ENCODE results near the gene LAMA5.
A peak's percentile ranks its signal among the peaks of the same experiment; 100 is the strongest.

LAMA5 gene

DNA sequence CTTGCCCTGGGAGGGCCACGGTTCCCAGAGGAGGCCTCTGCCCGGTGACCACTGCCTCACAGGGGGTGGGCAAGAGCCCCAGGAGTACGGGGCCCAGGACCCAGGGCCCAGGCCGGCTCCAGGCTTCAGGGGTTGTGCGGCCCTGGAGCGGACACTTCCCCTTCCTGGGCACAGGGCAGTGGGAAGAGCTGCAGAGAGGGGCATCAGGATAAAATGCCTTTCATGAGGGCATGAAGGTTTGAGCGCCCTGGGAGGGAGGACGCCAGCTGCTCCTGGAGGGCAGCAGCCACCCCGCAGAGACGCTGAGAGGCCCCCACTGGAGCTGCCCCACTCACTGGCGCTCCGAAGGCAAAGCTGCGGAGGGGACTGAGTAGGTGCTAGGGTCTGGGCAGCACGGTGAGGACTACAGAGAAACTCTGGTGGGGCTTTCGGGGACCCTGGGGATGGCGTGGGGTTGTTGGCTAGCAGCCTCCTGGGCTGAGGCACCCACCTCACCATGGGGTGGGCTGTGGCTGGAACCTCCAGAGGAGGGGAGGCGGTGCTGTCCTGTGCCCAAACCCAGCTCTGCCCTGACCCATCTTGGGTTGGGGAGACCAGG is 10.4 kb downstream of the LAMA5 start:
- DNase-seq = no peak

DNA sequence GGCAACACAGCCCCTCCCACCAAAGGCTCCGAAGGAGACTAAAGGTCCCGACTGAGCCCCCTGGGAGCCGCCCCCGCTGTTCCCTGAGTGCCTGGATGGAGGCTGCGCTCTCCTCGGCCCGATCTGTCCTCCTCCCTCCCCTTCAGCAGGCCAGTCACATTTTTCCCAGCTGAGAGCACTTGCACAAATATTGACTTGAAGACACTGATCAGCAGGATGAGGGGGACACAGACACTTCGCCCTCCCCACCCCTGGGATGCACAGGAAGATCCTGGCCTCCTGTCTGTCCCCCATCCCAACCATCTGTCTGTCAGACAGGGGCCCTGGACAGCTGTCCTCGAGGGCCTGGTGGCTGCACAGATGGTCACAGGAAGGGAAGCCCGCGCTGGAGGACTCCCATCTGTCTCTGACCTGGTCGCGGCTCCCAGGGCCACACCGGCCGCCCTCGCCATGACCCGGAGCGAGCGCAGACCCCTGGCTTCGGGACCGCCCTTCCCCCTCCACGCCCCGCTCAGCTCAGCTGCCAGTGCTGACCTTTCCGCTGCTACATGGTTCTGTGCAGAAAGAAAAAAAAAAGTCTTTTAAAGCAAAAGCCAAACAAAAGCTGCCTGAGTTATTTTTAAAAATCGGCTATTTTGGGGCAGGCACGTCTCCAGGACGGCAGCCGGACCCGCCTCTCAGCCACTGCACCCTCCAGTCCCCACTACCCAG is 11.1 kb downstream of the LAMA5 start:
- peak; percentile 52 for DNase-seq

DNA sequence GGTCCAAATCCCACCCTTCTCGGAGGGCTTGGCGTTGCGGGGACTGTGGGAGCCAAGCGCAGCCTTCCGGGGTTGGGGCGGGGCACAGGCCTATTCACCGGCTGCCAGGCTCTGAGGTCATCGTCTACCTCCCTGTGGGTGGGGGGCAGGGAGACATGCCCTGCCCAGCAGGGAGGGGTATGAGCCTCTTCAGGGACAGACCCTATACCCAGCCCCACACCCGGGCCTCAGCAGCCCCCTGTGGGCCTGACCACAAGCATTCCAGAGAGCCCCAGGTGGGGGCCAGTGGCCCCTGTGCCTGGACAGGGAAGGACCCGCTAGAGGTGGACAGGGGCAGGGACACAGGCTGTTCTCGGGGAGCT is 11.6 kb downstream of the LAMA5 start:
- no peak for DNase-seq

- DNase-seq = no peak
These were observed 12.2 kb downstream of the LAMA5 start for GRCh38 chr20:62354811-62355341.

DNA sequence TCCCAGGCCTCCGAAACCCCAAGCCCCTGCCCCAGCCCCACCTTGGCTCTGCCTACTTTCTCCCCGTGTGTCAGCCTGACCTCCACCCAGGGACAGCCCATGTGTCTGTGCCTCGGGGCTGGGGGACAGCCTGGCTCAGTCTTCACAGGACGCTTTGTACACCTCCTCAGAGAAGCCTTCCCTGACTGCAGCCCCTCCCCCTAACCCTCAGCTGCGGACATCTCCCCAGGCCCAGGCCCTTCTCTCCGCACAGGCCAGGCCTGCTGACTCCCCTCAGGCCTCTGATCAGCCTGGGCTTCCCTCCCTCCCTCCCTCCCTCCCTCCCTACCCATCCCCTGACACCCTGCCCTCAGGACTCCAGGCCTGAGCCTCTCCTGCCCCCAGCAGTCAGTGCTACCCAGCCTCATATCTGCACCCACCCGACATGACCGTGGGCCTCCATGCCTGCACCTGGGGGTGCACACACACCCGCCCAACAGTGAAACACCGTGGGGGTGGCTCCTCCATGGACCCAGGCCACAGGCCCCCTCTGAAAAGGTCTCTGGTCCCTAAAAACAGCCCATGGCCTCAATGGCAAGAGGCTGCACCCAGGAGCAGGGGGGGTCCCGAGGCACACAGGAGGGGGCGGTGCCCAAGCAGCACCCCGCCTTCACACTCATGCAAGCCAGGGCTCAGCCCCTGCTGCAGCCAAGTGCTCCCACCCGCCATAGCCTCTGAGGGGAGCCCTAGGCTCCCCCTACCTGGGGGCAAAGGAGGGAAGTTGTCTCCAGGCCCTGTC is 12.9 kb downstream of the LAMA5 start:
- DNase-seq = no peak

GRCh38 chr20:62353289-62354030 is 13.7 kb downstream of the LAMA5 start:
- DNase-seq = no peak

DNA sequence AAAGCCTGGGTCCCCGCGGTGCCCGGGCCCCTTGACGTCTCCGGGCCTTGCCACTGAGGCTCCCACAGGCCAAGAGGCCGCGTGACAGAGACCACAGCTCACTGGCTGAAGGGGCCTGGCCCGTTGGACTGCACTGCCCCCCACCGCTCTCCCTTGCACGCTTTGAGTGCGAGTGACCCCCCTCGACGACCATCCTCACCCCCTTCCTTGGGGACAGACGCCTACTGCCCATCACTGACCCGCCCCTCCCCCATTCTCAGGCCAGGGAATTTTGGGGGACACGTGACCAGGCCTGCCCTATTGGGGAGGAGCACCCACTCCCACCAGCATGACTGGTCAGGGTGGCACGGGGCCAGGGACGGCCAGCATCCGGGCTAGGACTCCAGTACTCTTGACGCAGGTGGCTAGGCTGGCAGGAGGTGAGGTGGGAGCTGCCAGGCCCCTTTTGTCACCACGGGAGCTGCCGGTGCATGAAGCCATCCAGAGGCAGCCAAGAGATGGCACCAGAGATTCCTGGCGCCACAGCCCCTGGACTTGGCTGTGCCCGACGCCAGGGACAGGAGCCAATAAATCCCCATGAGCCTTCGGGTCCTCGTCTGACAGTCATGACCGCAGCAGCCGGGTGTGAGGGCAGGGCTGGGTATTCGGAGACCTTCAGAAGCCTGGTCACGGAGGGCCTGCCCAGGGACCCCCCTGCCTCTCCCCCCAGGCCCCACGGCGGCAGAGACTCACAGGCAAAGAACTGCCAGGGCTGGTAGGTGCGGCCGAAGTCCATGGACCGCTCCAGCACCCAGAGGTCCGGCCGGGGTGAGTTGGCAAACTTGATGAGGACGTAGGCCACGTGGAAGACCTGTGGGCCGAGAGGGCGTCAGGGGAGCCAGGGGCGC is 14.5 kb downstream of the LAMA5 start:
- no peak for DNase-seq

DNA sequence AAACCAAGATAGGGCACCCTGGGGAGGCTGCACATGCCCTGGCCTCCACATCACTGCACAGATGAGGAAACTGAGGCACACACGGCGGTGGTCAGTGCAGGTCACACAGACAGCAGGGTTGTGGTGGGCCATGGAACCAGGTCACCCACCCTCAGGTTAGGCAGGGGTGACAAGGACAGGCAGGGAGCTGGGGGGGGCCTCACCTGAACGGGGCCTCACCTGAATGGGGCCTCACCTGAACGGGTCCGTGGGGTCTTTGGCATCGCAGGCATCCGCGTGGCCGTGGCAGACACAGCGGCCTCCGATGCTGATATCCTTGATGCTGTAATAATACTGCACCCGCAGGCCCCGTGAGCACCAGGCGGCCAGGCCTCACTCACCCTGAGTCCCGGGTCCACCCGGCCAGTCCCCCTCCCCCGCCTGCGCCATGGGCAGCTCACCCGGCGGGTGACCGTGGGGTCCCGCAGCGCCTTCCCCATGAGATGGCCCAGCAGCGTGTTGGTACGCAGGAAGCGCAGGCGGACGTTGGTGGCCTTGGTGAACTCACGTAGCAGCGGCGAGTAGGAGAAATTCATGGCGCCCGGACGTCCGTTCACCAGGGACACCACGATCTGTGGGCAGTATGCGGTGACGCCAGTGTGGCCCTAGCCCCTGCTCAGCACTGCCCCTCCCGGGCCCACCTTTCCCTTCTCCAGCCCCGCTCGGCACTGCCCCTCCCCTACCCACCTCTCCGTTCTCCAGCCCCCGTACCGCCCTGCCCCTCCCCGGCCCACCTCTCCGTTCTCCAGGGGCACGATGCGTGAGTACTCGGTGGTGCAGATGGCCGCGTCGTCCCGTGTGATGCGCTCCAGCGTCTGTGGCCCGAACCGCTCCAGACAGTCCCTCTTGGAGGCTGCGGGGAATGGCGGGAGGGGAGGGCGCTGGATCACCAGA is 15.4 kb downstream of the LAMA5 start:
- no peak for DNase-seq

DNA sequence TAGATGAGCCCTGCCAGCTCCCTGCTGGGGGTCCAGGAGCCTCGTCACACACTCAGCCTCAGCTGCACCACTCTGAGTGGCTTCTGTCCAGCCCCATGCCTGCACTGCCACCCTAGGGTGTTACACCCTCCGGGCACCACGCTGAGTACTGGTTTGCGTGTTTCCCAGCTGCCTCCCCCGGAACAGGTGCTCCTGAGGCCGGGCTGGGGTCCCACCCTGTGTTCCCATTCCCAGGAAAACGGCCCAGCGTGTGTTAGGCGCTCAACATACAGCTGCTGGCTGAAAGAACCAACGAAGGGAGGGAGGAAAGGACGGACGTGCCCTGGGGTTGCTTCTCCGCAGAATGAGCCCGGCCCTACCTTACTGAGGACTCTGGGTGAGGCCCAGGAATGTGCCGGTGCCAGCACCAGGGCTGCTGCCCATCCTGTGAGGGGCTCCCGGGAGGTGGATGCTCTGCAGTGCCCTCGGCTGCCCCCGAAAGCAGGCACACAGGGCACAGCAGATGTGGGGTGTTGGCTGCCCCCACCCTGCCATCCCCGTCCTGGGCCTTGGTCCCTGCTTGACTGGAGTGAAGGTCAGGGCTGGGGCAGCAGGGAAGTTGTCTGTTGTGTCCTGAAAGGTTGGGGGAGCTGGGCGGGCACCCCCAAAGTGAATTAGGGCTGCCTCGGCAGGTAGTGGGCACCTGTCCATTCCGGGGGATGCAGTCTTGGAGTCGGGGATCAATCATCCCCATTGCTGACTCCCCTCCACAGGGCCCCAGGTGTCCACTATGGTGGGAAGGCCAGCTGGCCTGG is 16.3 kb downstream of the LAMA5 start:
- DNase-seq = no peak

DNA sequence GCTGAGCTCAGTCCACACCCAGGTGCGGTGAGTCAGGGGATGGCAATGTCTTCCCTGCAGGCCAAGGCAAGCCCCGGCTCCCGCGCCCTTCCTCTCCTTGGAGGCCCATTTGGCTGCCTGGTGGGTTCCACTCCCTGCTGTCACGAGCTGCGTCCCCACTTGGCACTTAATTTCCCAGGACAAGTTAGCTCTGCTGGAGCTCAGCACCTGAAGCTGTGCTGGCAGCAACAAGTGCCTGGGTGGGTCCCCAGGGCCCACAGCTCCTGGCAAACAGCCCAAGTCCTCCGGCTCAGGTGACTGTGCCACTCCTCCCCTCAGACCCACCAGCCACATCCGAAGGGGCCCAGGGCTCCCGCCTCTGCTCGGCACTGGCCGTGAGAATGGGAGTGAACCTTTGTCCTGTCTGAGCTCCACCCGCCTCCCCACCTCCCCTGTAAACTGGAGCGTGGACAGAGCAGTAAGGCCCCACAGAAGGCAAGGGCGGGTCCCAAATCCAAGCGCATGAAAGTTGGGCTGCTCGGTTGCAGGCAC is 16.9 kb downstream of the LAMA5 start:
- no peak for DNase-seq

- DNase-seq = no peak
These were observed 17.5 kb downstream of the LAMA5 start for GRCh38 chr20:62349556-62350097.

- DNase-seq = no peak
These were observed 18.5 kb downstream of the LAMA5 start for GRCh38 chr20:62348604-62349003.

DNA sequence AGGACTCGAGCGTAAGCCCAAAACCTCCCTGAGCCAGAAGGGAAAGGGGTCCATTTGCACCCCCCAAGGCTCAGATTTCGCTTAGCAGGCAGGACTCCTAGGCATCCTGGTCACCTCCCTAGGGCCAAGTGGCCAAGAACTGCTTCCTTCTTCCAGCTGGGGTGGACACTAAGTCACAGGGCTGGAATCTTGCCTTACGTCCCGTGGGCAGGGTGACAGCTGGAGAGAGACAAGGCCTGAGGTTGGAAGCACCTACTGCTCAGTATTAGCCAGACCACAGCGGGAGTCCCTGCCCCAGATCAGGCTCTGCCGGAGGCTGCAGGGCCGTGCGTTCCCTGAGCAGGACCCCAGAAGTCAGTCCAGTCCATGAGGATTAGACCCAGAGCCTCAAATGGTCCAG is 19.7 kb downstream of the LAMA5 start:
- DNase-seq = no peak

- no peak for DNase-seq
These were observed 20.0 kb downstream of the LAMA5 start for GRCh38 chr20:62347151-62347404.

- DNase-seq = no peak
These were observed 20.5 kb downstream of the LAMA5 start for GRCh38 chr20:62346398-62347150.

- DNase-seq = no peak
These were observed 21.3 kb downstream of the LAMA5 start for GRCh38 chr20:62345681-62346370.

- DNase-seq = no peak
These were observed 22.3 kb downstream of the LAMA5 start for GRCh38 chr20:62344782-62345181.

DNA sequence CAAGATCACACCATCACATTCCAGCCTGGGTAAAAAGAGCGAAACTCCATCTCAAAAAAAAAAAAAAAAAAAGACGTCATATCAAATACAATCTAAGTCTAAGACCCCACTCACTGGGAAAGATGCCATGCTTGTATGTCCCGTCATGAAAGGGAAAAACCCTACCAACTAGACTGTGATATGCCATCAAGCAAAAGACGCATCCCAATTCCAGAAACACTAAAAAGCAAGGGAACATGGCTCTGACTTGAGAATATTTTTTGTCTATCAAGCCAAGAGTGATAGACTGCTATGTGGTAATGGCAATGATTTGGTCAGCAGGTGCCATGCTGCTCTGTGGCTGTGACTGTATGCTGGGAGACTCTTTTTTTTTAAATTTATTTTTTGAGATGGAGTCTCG is 23.0 kb downstream of the LAMA5 start:
- DNase-seq = no peak
